ENCODE measurements around the gene ATXN3L. TPM values are rescaled to one million over a fixed set of nuclear protein-coding genes. Genes with fewer than 3 reads are reported as not detected.

The ATXN3L gene
- polyA plus RNA-seq, 1 of the 3 experiments (the other 2 are of a cell fraction), result not detected

- no peak for TF ChIP-seq MAX (IDR thresholded peaks at IDR 0.05; ENCODE audit: low read depth)
Observed at GRCh38 chrX:13340182-13340791, 20.4 kb upstream of the ATXN3L start (continued).

- 65% methylated on average over 2 of the region's 3 CpGs for whole genome bisulfite sequencing (ENCODE audit: low lambda C conversion rate)
- peaks cover 7% of the 10 kb centered on the region for H3F3A ChIP-seq (replicated peaks; ENCODE audit: insufficient read depth)
Observed at GRCh38 chrX:13339607-13340006, 19.8 kb upstream of the ATXN3L start.

More at GRCh38 chrX:13339607-13340006, 19.8 kb upstream of the ATXN3L start:
- H3K9ac ChIP-seq, result no peak overlapping the region
- POLR2A ChIA-PET, result no interaction called here
- CTCF ChIA-PET, result no interaction called here
- peak overlapping the region; percentile 77 to 78; a peak in 2 of 4 replicates for H3K27ac ChIP-seq (ENCODE audit: low read depth in 2 of 2, low read length in 1 of 2)
- TF ChIP-seq ELF1 (IDR thresholded peaks at IDR 0.05), result no peak
- TF ChIP-seq RAD21 (IDR thresholded peaks at IDR 0.05; ENCODE audit: low read length), result no peak
- no peak for TF ChIP-seq NFIC (IDR thresholded peaks at IDR 0.05; ENCODE audit: borderline replicate concordance)
- no peak for TF ChIP-seq EZH2phosphoT487 (IDR thresholded peaks at IDR 0.05; ENCODE audit: borderline replicate concordance, low read depth)
- no peak for TF ChIP-seq CTCF (IDR thresholded peaks at IDR 0.05)
- no peak for TF ChIP-seq GATA2 (CRISPR knock-in tag; IDR thresholded peaks at IDR 0.05)
- TF ChIP-seq SIN3A (IDR thresholded peaks at IDR 0.05; ENCODE audit: borderline replicate concordance, low read depth, low read length), result no peak
- TF ChIP-seq USF2 (IDR thresholded peaks at IDR 0.05; ENCODE audit: borderline replicate concordance, low read depth, low read length), result no peak
- TF ChIP-seq POLR2AphosphoS5 (IDR thresholded peaks at IDR 0.05; ENCODE audit: low read depth, low read length), result no peak
- no peak for TF ChIP-seq JUND (IDR thresholded peaks at IDR 0.05)
- no peak for TF ChIP-seq IRF3 (IDR thresholded peaks at IDR 0.05; ENCODE audit: low read depth, low read length)
- no peaks in the 10 kb centered on the region for H3K9me3 ChIP-seq
- H3K36me3 ChIP-seq (replicated peaks in 1 of 2; ENCODE audit: control insufficient read depth in 1 of 2, insufficient read depth in 2 of 2, low read length in 1 of 2), result no peaks in the 10 kb centered on the region
- H3K4me2 ChIP-seq, result no peak overlapping the region
- no peaks in the 10 kb centered on the region for H3K9me2 ChIP-seq
- H3K4me1 ChIP-seq (ENCODE audit: control insufficient read depth in 1 of 2, insufficient read depth in 2 of 2, low read depth in 1 of 2, low read length in 1 of 2), result peaks cover 3% of the 10 kb centered on the region in 2 experiments; a peak in 3 of 4 replicates
- no peaks in the 10 kb centered on the region for H3K27me3 ChIP-seq (ENCODE audit: insufficient read depth)
- H2AFZ ChIP-seq (ENCODE audit: low read depth), result peak overlapping the region; percentile 49; the same call in 1 of the 2 replicates
- H3K79me2 ChIP-seq (ENCODE audit: insufficient read depth), result no peaks in the 10 kb centered on the region
- H4K20me1 ChIP-seq (ENCODE audit: insufficient read depth), result no peaks in the 10 kb centered on the region
- DNase-seq, result no peak
- H3K4me3 ChIP-seq (ENCODE audit: low read depth in 2 of 2, low read length in 1 of 2), result no peak overlapping the region

Data from SK-N-SH (cell line).